Naive thymus-derived CD4-positive, alpha-beta T cell (primary cell): ENCODE measurements around the gene OXTR. TPM values are rescaled to one million over a fixed set of nuclear protein-coding genes. Genes with fewer than 3 reads are reported as not detected.

Experiments used
- ATAC-seq: fragments of 150-1000 bp; cut with Tn5 transposase; 2 replicates; pipeline ENCODE4 v1.10.0; 2021; ENCODE audit warnings: mild to moderate bottlenecking, moderate library complexity
- CTCF ChIA-PET: fragments of 350-600 bp; sonication (Branson Sonifier 250); formaldehyde crosslinking; loops from one replicate; lab custom pipeline; 2021; ENCODE audit warnings: antibody characterized with exemption; lab: Charles Lee
- POLR2A ChIA-PET: fragments of 350-600 bp; sonication (Branson Sonifier 250); formaldehyde crosslinking; loops from one replicate; lab custom pipeline; 2021; ENCODE audit warnings: antibody characterized with exemption, inconsistent platforms; lab: Charles Lee
- DNase-seq, 9 donors: peaks; one replicate each; pipeline versions ENCODE4 v3.0.0 to v3.0.0-alpha.2; 2020 to 2022; ENCODE audit warnings: mixed read lengths in 1 of 9
- H3K27ac ChIP-seq: one replicate; pipeline ENCODE4 v1.7.0; 2013; ENCODE audit warnings: mild to moderate bottlenecking, low read depth, low read length, moderate library complexity
- H3K27me3 ChIP-seq, 2 donors: one replicate each; pipeline ENCODE4 v1.7.0; 2013; ENCODE audit warnings: low read length in 2 of 2, mild to moderate bottlenecking in 2 of 2, moderate library complexity in 2 of 2; ENCODE audit not compliant: control insufficient read depth in 2 of 2, insufficient read depth in 2 of 2
- H3K36me3 ChIP-seq, 3 experiments: 1 replicate in 2 of 3; 2 replicates in 1 of 3; pipeline ENCODE4 v1.7.0; 2013; ENCODE audit warnings: low read length in 3 of 3, mild to moderate bottlenecking in 3 of 3, moderate library complexity in 1 of 3; ENCODE audit not compliant: insufficient read depth in 3 of 3, control insufficient read depth in 2 of 3
- H3K4me1 ChIP-seq, 2 donors: one replicate each; pipeline ENCODE4 v1.7.0; 2013; ENCODE audit warnings: low read length in 2 of 2, mild to moderate bottlenecking in 2 of 2, moderate library complexity in 1 of 2; ENCODE audit not compliant: control insufficient read depth in 2 of 2, insufficient read depth in 2 of 2
- H3K4me3 ChIP-seq: 2 replicates; pipeline ENCODE4 v1.7.0; 2013; ENCODE audit warnings: mild to moderate bottlenecking, low read length
- H3K9me3 ChIP-seq, 3 experiments: 1 replicate in 2 of 3; 2 replicates in 1 of 3; pipeline ENCODE4 v1.7.0; 2013; ENCODE audit warnings: low read length in 3 of 3; ENCODE audit not compliant: control insufficient read depth in 2 of 3
- H3K27ac Mint-ChIP-seq, 9 donors: one replicate each; pipeline ENCODE4 v1.8.0; 2020 to 2022; ENCODE audit warnings: mixed read lengths in 9 of 9, mild to moderate bottlenecking in 8 of 9, moderate library complexity in 5 of 9, inconsistent platforms in 2 of 9
- H3K27me3 Mint-ChIP-seq, 5 donors: one replicate each; pipeline ENCODE4 v1.8.0; 2021 to 2022; ENCODE audit warnings: mixed read lengths in 5 of 5, mild to moderate bottlenecking in 1 of 5
- H3K36me3 Mint-ChIP-seq, 5 donors: one replicate each; pipeline ENCODE4 v1.8.0; 2020 to 2022; ENCODE audit warnings: mixed read lengths in 5 of 5, mild to moderate bottlenecking in 3 of 5, inconsistent platforms in 1 of 5
- H3K4me1 Mint-ChIP-seq, 7 donors: one replicate each; pipeline ENCODE4 v1.8.0; 2020 to 2022; ENCODE audit warnings: mixed read lengths in 7 of 7, mild to moderate bottlenecking in 3 of 7, inconsistent platforms in 1 of 7
- H3K4me3 Mint-ChIP-seq, 10 donors: one replicate each; pipeline ENCODE4 v1.8.0; 2020 to 2022; ENCODE audit warnings: mild to moderate bottlenecking in 10 of 10, mixed read lengths in 10 of 10, moderate library complexity in 6 of 10, inconsistent platforms in 2 of 10
- H3K9me3 Mint-ChIP-seq, 11 donors: one replicate each; pipeline ENCODE4 v1.8.0; 2020 to 2022; ENCODE audit warnings: mixed read lengths in 11 of 11, mild to moderate bottlenecking in 4 of 11, inconsistent platforms in 1 of 11, moderate library complexity in 1 of 11
- intact Hi-C, 2 donors: fragments of 100-400 bp; cut with micrococcal nuclease; formaldehyde crosslinking; loops; one replicate each; pipeline ENCODE4 v1.15.1; 2023
- polyA plus RNA-seq, 2 donors: library from polyadenylated mRNA; unstranded; fragments of 300-500 nt; fragmentation: Illumina TruSeq; gene quantifications; one replicate each; pipeline ENCODE4 v1.2.3, GENCODE V29; 2021
- total RNA-seq, 6 experiments: library from RNA in 5 of 6; stranded (reverse) in 5 of 6; gene quantifications; 1 replicate in 5 of 6; 2 replicates in 1 of 6; pipeline ENCODE4 v1.2.3 and lab custom pipeline; 2021 to 2026

Gene OXTR
- total and polyA plus RNA-seq, 7 experiments from 2014 or later: 0.05 to 1.3 (median 0.22) TPM; not detected in 2

DNA sequence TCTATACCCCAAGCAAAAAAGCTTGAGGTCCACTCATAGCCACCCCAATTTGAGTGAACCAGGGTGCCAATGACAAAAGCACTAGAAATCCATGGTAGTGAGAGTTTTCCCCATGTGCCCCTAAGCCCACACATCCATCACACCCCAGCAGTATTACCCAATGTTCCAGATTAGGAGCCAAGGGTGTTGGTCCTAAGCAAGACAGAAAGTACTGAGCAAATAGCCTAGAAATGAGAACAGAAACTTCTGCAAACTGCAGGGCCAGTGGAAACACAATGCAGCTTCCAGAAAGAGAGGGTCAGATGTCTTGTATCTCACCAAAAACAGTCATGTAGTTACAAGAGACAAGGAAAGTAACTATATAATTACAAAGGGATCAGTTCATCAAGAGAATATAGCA lies 10.9 kb upstream of the OXTR start:
- intact Hi-C loops: no loop called here
- no peak for DNase-seq
- Histone ChIP-seq H3K27ac (no peak overlapping the region), H3K36me3 (no peaks in the 10 kb centered on the region), H3K4me1 (no peaks in the 10 kb centered on the region), H3K27me3 (no peaks in the 10 kb centered on the region), H3K4me3 (no peak overlapping the region), H3K9me3 (no peaks in the 10 kb centered on the region)
- Mint-ChIP-seq H3K9me3 (peaks cover 0 to 4% (median 0%) of the 10 kb centered on the region in 11 donors), H3K4me1 (no peaks in the 10 kb centered on the region), H3K27ac (no peak overlapping the region), H3K27me3 (peaks cover 6 to 24% (median 16%) of the 10 kb centered on the region in 5 donors), H3K4me3 (no peak overlapping the region), H3K36me3 (peaks cover 0 to 4% (median 0%) of the 10 kb centered on the region in 5 donors)
- ATAC-seq: no peak
- ChIA-PET POLR2A (no interaction called here), CTCF (interaction anchor here (0.6 kb wide), 1 partner anchor 17 kb away, joined by 3 read pairs; no protein-coding TSS in a partner anchor)

DNA sequence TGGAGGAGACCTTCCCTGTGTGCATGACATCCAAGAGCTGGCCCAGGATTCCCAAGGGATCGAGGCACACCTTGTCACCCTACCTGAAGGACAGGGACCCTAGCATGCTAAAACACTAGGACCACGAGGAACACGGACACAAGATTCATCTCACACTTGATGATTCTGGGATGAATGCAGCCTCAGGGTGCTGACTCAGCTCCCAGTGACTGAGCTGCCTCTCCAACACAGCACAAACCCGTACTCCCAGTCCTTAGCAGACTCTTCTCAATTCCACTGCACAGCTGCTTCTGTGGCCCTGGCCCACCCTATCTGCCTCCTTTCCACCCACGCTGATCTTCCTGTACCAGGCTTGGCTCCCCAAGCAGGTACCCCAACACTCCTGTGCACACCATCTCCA lies 9.1 kb upstream of the OXTR start:
- DNase-seq (no peak), ATAC-seq (no peak)
- no peak overlapping the region for H3K27ac ChIP-seq
- ChIA-PET CTCF (no interaction called here), POLR2A (no interaction called here)
- H3K4me1 ChIP-seq: no peaks in the 10 kb centered on the region
- no peaks in the 10 kb centered on the region for H3K36me3 ChIP-seq
- Mint-ChIP-seq H3K36me3 (peaks cover 0 to 4% (median 0%) of the 10 kb centered on the region in 5 donors), H3K27ac (no peak overlapping the region), H3K4me3 (no peak overlapping the region), H3K27me3 (peaks cover 6 to 28% (median 16%) of the 10 kb centered on the region in 5 donors), H3K4me1 (no peaks in the 10 kb centered on the region), H3K9me3 (peaks cover 0 to 4% (median 0%) of the 10 kb centered on the region in 11 donors)
- H3K9me3 ChIP-seq: no peaks in the 10 kb centered on the region
- no peak overlapping the region for H3K4me3 ChIP-seq
- no peaks in the 10 kb centered on the region for H3K27me3 ChIP-seq
- intact Hi-C loops: no loop called here

DNA sequence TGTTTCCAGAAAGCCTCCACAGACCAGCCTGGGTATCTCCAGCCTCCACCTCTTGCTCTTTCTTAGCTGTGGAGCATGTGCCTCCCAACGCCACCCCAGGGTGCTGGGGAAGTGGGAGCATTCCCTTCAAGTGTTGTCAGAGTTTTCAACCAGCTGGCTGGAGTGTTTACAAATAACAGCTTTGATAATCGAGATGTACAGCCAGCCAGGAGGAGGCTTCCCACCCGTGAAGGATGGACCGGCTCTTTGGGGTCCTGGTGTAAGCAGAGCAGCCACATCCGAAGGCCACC lies 8.5 kb upstream of the OXTR start:
- Histone ChIP-seq H3K4me3 (no peak overlapping the region), H3K27ac (no peak overlapping the region), H3K27me3 (no peaks in the 10 kb centered on the region), H3K4me1 (no peaks in the 10 kb centered on the region), H3K36me3 (no peaks in the 10 kb centered on the region), H3K9me3 (no peaks in the 10 kb centered on the region)
- ATAC-seq (no peak), DNase-seq (no peak)
- CTCF ChIA-PET: no interaction called here
- H3K36me3 Mint-ChIP-seq: peaks cover 0 to 4% (median 0%) of the 10 kb centered on the region in 5 donors
- H3K4me1 Mint-ChIP-seq: no peaks in the 10 kb centered on the region
- POLR2A ChIA-PET: no interaction called here
- H3K9me3 Mint-ChIP-seq: peaks cover 0 to 4% (median 0%) of the 10 kb centered on the region in 11 donors
- peaks cover 6 to 28% (median 16%) of the 10 kb centered on the region in 5 donors for H3K27me3 Mint-ChIP-seq
- intact Hi-C loops: no loop called here
- no peak overlapping the region for H3K27ac Mint-ChIP-seq
- H3K4me3 Mint-ChIP-seq: no peak overlapping the region

DNA sequence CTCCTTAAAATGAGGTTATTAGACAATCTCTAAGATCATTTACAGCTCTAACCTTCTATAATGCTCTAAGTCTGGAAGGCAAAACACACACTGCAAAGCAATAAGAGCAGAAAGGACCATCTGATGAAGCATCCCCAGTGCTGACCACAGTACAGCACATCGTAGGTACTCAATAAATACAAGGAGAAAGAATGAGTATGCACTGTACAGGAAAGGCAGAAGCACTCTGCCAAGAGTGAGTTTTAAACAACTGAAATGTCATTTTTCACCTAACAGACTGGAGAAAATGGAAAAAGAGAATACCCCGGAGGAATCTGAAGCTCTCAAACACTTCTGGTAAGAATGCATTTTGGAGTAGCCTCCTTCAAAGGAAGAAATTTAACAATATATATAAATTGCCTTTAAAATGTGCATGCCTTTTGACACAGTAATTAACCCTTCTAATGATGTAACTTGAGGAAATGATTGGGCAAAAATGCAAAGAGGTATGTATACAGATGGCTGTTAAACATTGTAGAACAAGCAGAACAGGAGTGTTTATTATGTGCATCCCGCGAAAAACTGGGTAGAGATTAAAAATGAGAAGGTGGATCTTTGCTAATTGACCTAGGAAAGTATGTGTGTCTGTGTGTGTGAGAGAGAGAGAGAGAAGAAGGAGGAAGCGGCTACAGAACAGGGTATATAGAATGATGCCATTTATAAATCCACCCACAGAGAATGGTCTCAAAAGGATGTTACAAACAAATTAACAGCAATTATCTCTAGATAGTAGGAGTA lies 8.0 kb upstream of the OXTR start:
- H3K27me3 ChIP-seq: no peaks in the 10 kb centered on the region
- ATAC-seq (no peak), DNase-seq (no peak)
- intact Hi-C loops: no loop called here
- ChIA-PET POLR2A (no interaction called here), CTCF (no interaction called here)
- H3K27ac ChIP-seq: no peak overlapping the region
- Mint-ChIP-seq H3K9me3 (peaks cover 0 to 4% (median 0%) of the 10 kb centered on the region in 11 donors), H3K36me3 (peaks cover 0 to 4% (median 0%) of the 10 kb centered on the region in 5 donors), H3K27ac (no peak overlapping the region), H3K4me1 (no peaks in the 10 kb centered on the region), H3K4me3 (no peak overlapping the region), H3K27me3 (peaks cover 6 to 28% (median 20%) of the 10 kb centered on the region in 5 donors)
- H3K36me3 ChIP-seq: no peaks in the 10 kb centered on the region
- no peaks in the 10 kb centered on the region for H3K4me1 ChIP-seq
- H3K9me3 ChIP-seq: no peaks in the 10 kb centered on the region
- no peak overlapping the region for H3K4me3 ChIP-seq

DNA sequence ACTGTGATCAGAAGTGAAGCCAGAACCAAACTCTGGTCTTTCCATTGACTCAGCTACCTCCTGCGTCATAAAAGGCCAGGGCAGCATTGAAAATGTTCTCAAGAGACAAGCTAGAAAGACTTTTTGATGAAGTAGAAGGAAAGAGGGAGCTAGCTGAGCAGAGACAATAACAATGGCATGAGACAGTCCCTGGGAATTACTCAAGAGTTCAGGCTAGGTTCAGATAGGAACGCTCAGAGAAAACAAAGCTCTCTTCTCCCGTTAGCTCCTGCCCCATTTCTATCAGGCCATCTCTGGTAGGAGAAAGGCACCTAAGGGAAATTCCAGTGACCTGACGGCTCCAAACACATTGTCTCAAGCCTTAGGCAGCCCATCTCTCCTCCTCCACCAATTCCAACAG lies 7.0 kb upstream of the OXTR start:
- H3K27me3 Mint-ChIP-seq: peaks cover 6 to 33% (median 25%) of the 10 kb centered on the region in 5 donors
- no peak overlapping the region for H3K27ac Mint-ChIP-seq
- ATAC-seq (no peak), DNase-seq (no peak)
- peaks cover 0 to under 1% (median 0%) of the 10 kb centered on the region in 7 donors for H3K4me1 Mint-ChIP-seq
- peaks cover 0 to 4% (median 0%) of the 10 kb centered on the region in 11 donors for H3K9me3 Mint-ChIP-seq
- no peaks in the 10 kb centered on the region for H3K27me3 ChIP-seq
- no peaks in the 10 kb centered on the region for H3K9me3 ChIP-seq
- no peak overlapping the region for H3K4me3 ChIP-seq
- H3K36me3 Mint-ChIP-seq: peaks cover 0 to 4% (median 0%) of the 10 kb centered on the region in 5 donors
- no peak overlapping the region for H3K4me3 Mint-ChIP-seq
- no peaks in the 10 kb centered on the region for H3K36me3 ChIP-seq
- no peaks in the 10 kb centered on the region for H3K4me1 ChIP-seq
- no peak overlapping the region for H3K27ac ChIP-seq
- intact Hi-C loops: no loop called here
- ChIA-PET POLR2A (no interaction called here), CTCF (no interaction called here)

DNA sequence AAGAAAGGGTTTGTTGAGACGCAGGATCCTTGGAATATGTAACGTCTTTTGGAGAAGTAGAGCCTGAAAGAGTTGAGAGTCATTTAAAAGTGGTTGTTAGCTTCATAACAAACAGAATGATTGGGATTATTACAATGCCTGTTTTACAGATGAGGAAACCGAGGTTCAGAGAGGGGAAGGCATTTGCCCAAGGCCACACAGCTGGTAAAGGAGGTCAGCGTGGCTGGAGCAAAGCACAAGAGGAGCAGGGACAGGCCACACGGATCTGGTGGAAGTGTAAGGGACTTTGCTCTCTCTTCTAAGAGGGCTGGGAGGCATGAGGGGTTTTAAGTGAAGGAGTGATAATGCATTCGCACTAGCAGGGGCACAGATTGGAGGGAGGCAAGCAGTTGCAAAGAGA lies 6.2 kb upstream of the OXTR start:
- no peak for ATAC-seq
- Histone ChIP-seq H3K4me3 (no peak overlapping the region), H3K9me3 (no peaks in the 10 kb centered on the region), H3K4me1 (no peaks in the 10 kb centered on the region), H3K27ac (no peak overlapping the region), H3K27me3 (no peaks in the 10 kb centered on the region), H3K36me3 (no peaks in the 10 kb centered on the region)
- ChIA-PET POLR2A (no interaction called here), CTCF (no interaction called here)
- Mint-ChIP-seq H3K27me3 (peaks cover 11 to 33% (median 25%) of the 10 kb centered on the region in 5 donors), H3K4me3 (no peak overlapping the region), H3K9me3 (peaks cover 0 to 4% (median 0%) of the 10 kb centered on the region in 11 donors), H3K27ac (no peak overlapping the region), H3K4me1 (peaks cover 0 to 3% (median 0%) of the 10 kb centered on the region in 7 donors), H3K36me3 (peaks cover 0 to 4% (median 0%) of the 10 kb centered on the region in 5 donors)
- intact Hi-C loops: no loop called here
- no peak for DNase-seq

DNA sequence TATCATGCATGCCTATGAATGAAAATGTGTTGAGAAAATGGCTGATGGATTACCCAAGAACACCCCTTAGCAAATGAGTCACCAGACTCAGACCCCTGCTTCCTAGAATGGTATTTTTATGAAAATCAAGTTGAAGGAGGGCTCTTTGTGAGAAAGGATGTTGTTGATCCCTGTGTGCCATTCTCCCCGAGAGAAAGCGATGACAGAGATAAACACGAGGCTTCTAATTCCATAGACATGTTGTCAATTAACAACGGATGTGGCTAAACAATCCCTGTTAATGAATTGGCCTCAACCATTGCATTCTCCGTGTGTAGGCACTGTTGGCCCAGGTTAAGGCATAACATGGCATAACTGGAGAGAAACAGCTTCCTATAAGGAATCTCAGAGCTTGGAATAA lies 5.8 kb upstream of the OXTR start:
- DNase-seq: no peak
- H3K27ac Mint-ChIP-seq: no peak overlapping the region
- Histone ChIP-seq H3K9me3 (no peaks in the 10 kb centered on the region), H3K4me3 (no peak overlapping the region), H3K36me3 (no peaks in the 10 kb centered on the region), H3K27me3 (no peaks in the 10 kb centered on the region), H3K27ac (no peak overlapping the region), H3K4me1 (no peaks in the 10 kb centered on the region)
- POLR2A ChIA-PET: no interaction called here
- H3K36me3 Mint-ChIP-seq: peaks cover 0 to 4% (median 0%) of the 10 kb centered on the region in 5 donors
- peaks cover 0 to 4% (median 0%) of the 10 kb centered on the region in 11 donors for H3K9me3 Mint-ChIP-seq
- no peak for ATAC-seq
- H3K4me3 Mint-ChIP-seq: no peak overlapping the region
- H3K27me3 Mint-ChIP-seq: peaks cover 14 to 37% (median 27%) of the 10 kb centered on the region in 5 donors
- CTCF ChIA-PET: no interaction called here
- peaks cover 0 to 3% (median 0%) of the 10 kb centered on the region in 7 donors for H3K4me1 Mint-ChIP-seq
- intact Hi-C loops: no loop called here
